Measurements from ENCODE around the gene SRD5A1. TPM values are rescaled to one million over a fixed set of nuclear protein-coding genes. Genes with fewer than 3 reads are reported as not detected.

The SRD5A1 gene
- total RNA-seq, 1 experiment from 2014 or later: 29.9 TPM

- H2BK20ac ChIP-seq (ENCODE audit: low read depth, low read length, poor library complexity, severe bottlenecking): no peak overlapping the region
- H3K79me2 ChIP-seq (ENCODE audit: insufficient read depth, low read length): peaks cover 37% of the 10 kb centered on the region; the same call in 1 of the 2 replicates
- no peak overlapping the region for H2BK12ac ChIP-seq (ENCODE audit: insufficient read length, low read depth, low read length)
- peaks cover 8% of the 10 kb centered on the region for H3K23me2 ChIP-seq (ENCODE audit: insufficient read length, low read depth, low read length, poor library complexity, severe bottlenecking)
- TF ChIP-seq, protein P1, sequence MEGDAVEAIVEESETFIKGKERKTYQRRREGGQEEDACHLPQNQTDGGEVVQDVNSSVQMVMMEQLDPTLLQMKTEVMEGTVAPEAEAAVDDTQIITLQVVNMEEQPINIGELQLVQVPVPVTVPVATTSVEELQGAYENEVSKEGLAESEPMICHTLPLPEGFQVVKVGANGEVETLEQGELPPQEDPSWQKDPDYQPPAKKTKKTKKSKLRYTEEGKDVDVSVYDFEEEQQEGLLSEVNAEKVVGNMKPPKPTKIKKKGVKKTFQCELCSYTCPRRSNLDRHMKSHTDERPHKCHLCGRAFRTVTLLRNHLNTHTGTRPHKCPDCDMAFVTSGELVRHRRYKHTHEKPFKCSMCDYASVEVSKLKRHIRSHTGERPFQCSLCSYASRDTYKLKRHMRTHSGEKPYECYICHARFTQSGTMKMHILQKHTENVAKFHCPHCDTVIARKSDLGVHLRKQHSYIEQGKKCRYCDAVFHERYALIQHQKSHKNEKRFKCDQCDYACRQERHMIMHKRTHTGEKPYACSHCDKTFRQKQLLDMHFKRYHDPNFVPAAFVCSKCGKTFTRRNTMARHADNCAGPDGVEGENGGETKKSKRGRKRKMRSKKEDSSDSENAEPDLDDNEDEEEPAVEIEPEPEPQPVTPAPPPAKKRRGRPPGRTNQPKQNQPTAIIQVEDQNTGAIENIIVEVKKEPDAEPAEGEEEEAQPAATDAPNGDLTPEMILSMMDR (conservative IDR thresholded peaks at IDR 0.05): no peak
- no peaks in the 10 kb centered on the region; the same call in 1 of the 2 replicates for H3K4me1 ChIP-seq (ENCODE audit: insufficient read depth, low read length)
- no peak overlapping the region for H3K27ac Mint-ChIP-seq
- H3K18ac ChIP-seq (ENCODE audit: insufficient read length, low read depth, low read length): no peak overlapping the region
- H3K9me3 Mint-ChIP-seq: no peaks in the 10 kb centered on the region; a peak in 1 of 5 replicates
- H3K56ac ChIP-seq (ENCODE audit: insufficient read length, low read depth, low read length): no peak overlapping the region
- H3K4ac ChIP-seq (ENCODE audit: low read depth, low read length): no peak overlapping the region
- no peak overlapping the region for H2AFZ ChIP-seq (ENCODE audit: low read length)
- no peak overlapping the region for H3T11ph ChIP-seq (ENCODE audit: low read length)
- H3K36me3 Mint-ChIP-seq (ENCODE audit: insufficient read depth in 1 of 3, low read depth in 3 of 3): peaks cover 4 to 13% (median 6%) of the 10 kb centered on the region in 3 experiments; a peak in 3 of 7 replicates
- H3K4me1 Mint-ChIP-seq: peaks cover 52 to 66% of the 10 kb centered on the region in 2 experiments
- no peak overlapping the region for H3K9ac ChIP-seq (ENCODE audit: extremely low read depth, insufficient read length, low read length)
- H4K8ac ChIP-seq (replicated peaks; ENCODE audit: insufficient read length, low read depth, low read length): no peak overlapping the region
- H2BK5ac ChIP-seq (ENCODE audit: insufficient read length, low read length): no peak overlapping the region
- no peak overlapping the region for H3K14ac ChIP-seq (ENCODE audit: insufficient read depth, low read length)
- no peak overlapping the region for H2AK5ac ChIP-seq (ENCODE audit: insufficient read length, low read length)
- no peak overlapping the region for H3K4me2 ChIP-seq (ENCODE audit: insufficient read depth, insufficient read length, low read length)
- no peaks in the 10 kb centered on the region for H3K27me3 ChIP-seq (ENCODE audit: insufficient read depth, low read length)
- H3K4me3 Mint-ChIP-seq: peak overlapping the region in 1 of 2 experiments; percentile 28; a peak in 1 of 5 replicates
- no peak overlapping the region for H2BK120ac ChIP-seq (ENCODE audit: low read depth, low read length, poor library complexity, severe bottlenecking)
- H3K9me3 ChIP-seq (ENCODE audit: control insufficient read depth, low read depth, low read length): no peaks in the 10 kb centered on the region
- H3K79me1 ChIP-seq (ENCODE audit: insufficient read depth, low read depth, low read length, poor library complexity, severe bottlenecking): peaks cover 19% of the 10 kb centered on the region
- H4K20me1 ChIP-seq (ENCODE audit: control insufficient read depth, insufficient read depth, insufficient read length): peaks cover 11% of the 10 kb centered on the region
- no peak overlapping the region for H2BK15ac ChIP-seq (ENCODE audit: low read depth, low read length)
- H4K91ac ChIP-seq (ENCODE audit: insufficient read length, low read depth, low read length): no peak overlapping the region
- no peaks in the 10 kb centered on the region for H3K27me3 Mint-ChIP-seq (ENCODE audit: low read depth)
- no peak overlapping the region for H3K27ac ChIP-seq (ENCODE audit: insufficient read length, low read depth, low read length)
- no peak for DNase-seq
- H4K5ac ChIP-seq (ENCODE audit: insufficient read length, low read depth, low read length): no peak overlapping the region
- no peak overlapping the region for H3K23ac ChIP-seq (ENCODE audit: insufficient read length, low read depth, low read length)
Observed at GRCh38 chr5:6717247-6717646, 84.0 kb downstream of the SRD5A1 start.

Data from H9 (cell line).